KMS-11 (cell line): Measurements from ENCODE around the gene PEX11B.
"Not testable (repeated sequence)": the region's sequence is repeated elsewhere in the genome, so short reads cannot be mapped to it uniquely, and the experiment has no call there.

Experiments
- H2AFZ ChIP-seq: fragments of 200-600 bp; sonication (generic); 2 replicates; pipeline ENCODE4 v1.6.1; 2016; ENCODE audit warnings: antibody characterized with exemption, mixed run types, low read depth
- H3K27ac ChIP-seq: fragments of 200-600 bp; sonication (generic); 2 replicates; pipeline ENCODE4 v1.6.1; 2016; ENCODE audit warnings: mild to moderate bottlenecking, mixed run types
- H3K27me3 ChIP-seq: fragments of 200-600 bp; sonication (generic); 2 replicates; pipeline ENCODE4 v1.6.1; 2017; ENCODE audit warnings: mild to moderate bottlenecking, low read depth, mixed run types, moderate library complexity; ENCODE audit not compliant: insufficient read depth
- H3K36me3 ChIP-seq: fragments of 200-600 bp; sonication (generic); 2 replicates; pipeline ENCODE4 v1.6.1; 2017; ENCODE audit warnings: mild to moderate bottlenecking, mixed run types; ENCODE audit not compliant: insufficient read depth
- H3K4me1 ChIP-seq: fragments of 200-600 bp; sonication (generic); 2 replicates; pipeline ENCODE4 v1.6.1; 2016; ENCODE audit warnings: mild to moderate bottlenecking, low read depth, mixed run types; ENCODE audit not compliant: poor library complexity, severe bottlenecking
- H3K4me2 ChIP-seq: fragments of 200-600 bp; sonication (generic); 2 replicates; pipeline ENCODE4 v1.7.0; 2016; ENCODE audit warnings: mild to moderate bottlenecking, mixed run types
- H3K4me3 ChIP-seq: fragments of 200-600 bp; sonication (generic); IDR thresholded peaks from 2 replicates; pipeline ENCODE4 v1.6.1; 2017; ENCODE audit warnings: low read depth, low read length, mixed read lengths; ENCODE audit not compliant: insufficient read depth
- H3K79me2 ChIP-seq: fragments of 200-600 bp; sonication (generic); 2 replicates; pipeline ENCODE4 v1.6.1; 2016; ENCODE audit warnings: low read depth, mixed run types; ENCODE audit not compliant: insufficient read depth
- H3K9ac ChIP-seq: fragments of 200-600 bp; sonication (generic); 2 replicates; pipeline ENCODE4 v1.6.1; 2016; ENCODE audit warnings: mild to moderate bottlenecking, mixed run types
- H4K20me1 ChIP-seq: fragments of 200-600 bp; sonication (generic); 2 replicates; pipeline ENCODE4 v1.6.1; 2016; ENCODE audit warnings: mild to moderate bottlenecking, mixed run types; ENCODE audit not compliant: insufficient read depth
- CTCF ChIP-seq: fragments of 200-600 bp; sonication (generic); conservative IDR thresholded peaks from 2 replicates; pipeline ENCODE4 v1.6.1; 2017; ENCODE audit warnings: low read depth, mild to moderate bottlenecking, antibody characterized with exemption, low read length, moderate library complexity, mixed read lengths

The PEX11B gene

GRCh38 chr1:145927916-145928643, 9.6 kb upstream of the PEX11B start:
- no peaks in the 10 kb centered on the region for H4K20me1 ChIP-seq
- no peaks in the 10 kb centered on the region for H3K27me3 ChIP-seq
- peak overlapping the region; percentile 89 for H3K4me2 ChIP-seq
- peaks cover 7% of the 10 kb centered on the region; the same call in 1 of the 2 replicates for H3K36me3 ChIP-seq
- no peak for TF ChIP-seq CTCF
- peaks cover 18% of the 10 kb centered on the region for H3K4me1 ChIP-seq
- peak overlapping the region; percentile 75 for H3K27ac ChIP-seq
- peak overlapping the region; percentile 100 for H3K4me3 ChIP-seq
- H2AFZ ChIP-seq, result peak overlapping the region; percentile 73
- peaks cover 28% of the 10 kb centered on the region for H3K79me2 ChIP-seq
- H3K9ac ChIP-seq, result peak overlapping the region; percentile 80

- H3K79me2 ChIP-seq, result peaks cover 28% of the 10 kb centered on the region
- H2AFZ ChIP-seq, result peak within 1 kb of the TSS; percentile 73
- no peaks in the 10 kb centered on the region for H4K20me1 ChIP-seq
- peak within 1 kb of the TSS; percentile 89 for H3K4me2 ChIP-seq
- peak; percentile 99 for TF ChIP-seq CTCF
- H3K27ac ChIP-seq, result peak within 1 kb of the TSS; percentile 75
- H3K36me3 ChIP-seq, result peaks cover 7% of the 10 kb centered on the region; the same call in 1 of the 2 replicates
- H3K4me1 ChIP-seq, result peaks cover 18% of the 10 kb centered on the region
- H3K9ac ChIP-seq, result peak within 1 kb of the TSS; percentile 80
- no peaks in the 10 kb centered on the region for H3K27me3 ChIP-seq
- peak within 1 kb of the TSS; percentile 100 for H3K4me3 ChIP-seq
Measured at GRCh38 chr1:145927063-145927886, 8.8 kb upstream of the PEX11B start, which contains the start of gene RBM8A. TSS of gene RBM8A (minus strand) at chr1:145927484. CDS start at chr1:145927426, 58 bp downstream.

GRCh38 chr1:145926686-145927062, 8.2 kb upstream of the PEX11B start:
- H3K27me3 ChIP-seq, result no peaks in the 10 kb centered on the region
- peak overlapping the region; percentile 89 for H3K4me2 ChIP-seq
- peaks cover 7% of the 10 kb centered on the region; the same call in 1 of the 2 replicates for H3K36me3 ChIP-seq
- H3K4me1 ChIP-seq, result peaks cover 18% of the 10 kb centered on the region
- peaks cover 28% of the 10 kb centered on the region for H3K79me2 ChIP-seq
- peak overlapping the region; percentile 100 for H3K4me3 ChIP-seq
- H3K9ac ChIP-seq, result peak overlapping the region; percentile 80
- no peak for TF ChIP-seq CTCF
- peak overlapping the region; percentile 73 for H2AFZ ChIP-seq
- no peaks in the 10 kb centered on the region for H4K20me1 ChIP-seq
- H3K27ac ChIP-seq, result peak overlapping the region; percentile 75

GRCh38 chr1:145922266-145922665, 3.7 kb upstream of the PEX11B start:
- Histone ChIP-seq H2AFZ (no peak overlapping the region), H3K36me3 (peaks cover 7% of the 10 kb centered on the region; the same call in 1 of the 2 replicates), H4K20me1 (no peaks in the 10 kb centered on the region), H3K9ac (no peak overlapping the region), H3K4me1 (peaks cover 28% of the 10 kb centered on the region), H3K27ac (no peak overlapping the region), H3K79me2 (peaks cover 16% of the 10 kb centered on the region), H3K4me3 (no peak overlapping the region), H3K4me2 (no peak overlapping the region), H3K27me3 (no peaks in the 10 kb centered on the region)
- no peak for TF ChIP-seq CTCF

- H3K36me3 ChIP-seq, H3K4me3 ChIP-seq, H3K79me2 ChIP-seq, H3K4me2 ChIP-seq, H3K9ac ChIP-seq, H3K27me3 ChIP-seq, H4K20me1 ChIP-seq, H2AFZ ChIP-seq, H3K27ac ChIP-seq: not testable (repeated sequence)
- H3K4me1 ChIP-seq, result peaks cover 24% of the 10 kb centered on the region
Measured at GRCh38 chr1:145920297-145920696, 1.8 kb upstream of the PEX11B start.
